ENCODE data around the gene GRID2.
"Not testable (repeated sequence)": the region's sequence is repeated elsewhere in the genome, so short reads cannot be mapped to it uniquely, and the experiment has no call there.

GRID2 gene

GRCh38 chr4:93658443-93658842 lies 1354.7 kb downstream of the GRID2 start:
- H3K36me3 Mint-ChIP-seq = no peaks in the 10 kb centered on the region
- H3K4me3 Mint-ChIP-seq = no peak overlapping the region
- H3K9me3 Mint-ChIP-seq (ENCODE audit: low read depth) = peaks cover 9% of the 10 kb centered on the region
- no peaks in the 10 kb centered on the region for H3K4me1 Mint-ChIP-seq (ENCODE audit: low read depth)
- no peaks in the 10 kb centered on the region for H3K27me3 Mint-ChIP-seq
- no peak overlapping the region for H3K27ac Mint-ChIP-seq

DNA sequence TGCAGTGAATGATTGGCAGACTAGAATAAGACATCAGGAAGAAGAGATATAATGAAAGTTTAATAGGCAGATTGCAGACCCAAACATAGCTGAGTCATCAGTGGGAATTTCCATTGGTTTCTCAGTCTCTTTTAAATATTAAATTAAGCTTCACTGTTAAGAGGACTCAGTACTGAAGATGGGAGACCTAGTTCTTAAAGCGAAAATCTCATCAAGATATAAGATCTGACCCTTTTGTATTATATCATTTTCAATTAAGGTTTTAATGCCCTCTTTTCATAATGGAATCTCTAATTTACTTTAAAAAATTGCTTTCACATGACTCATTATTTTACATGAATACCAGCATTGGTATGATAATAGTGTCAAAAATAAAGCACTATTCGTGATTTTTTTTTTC lies 1355.9 kb downstream of the GRID2 start:
- Mint-ChIP-seq H3K4me3 (no peak overlapping the region), H3K4me1 (ENCODE audit: low read depth) (no peaks in the 10 kb centered on the region), H3K36me3 (no peaks in the 10 kb centered on the region), H3K27me3 (no peaks in the 10 kb centered on the region), H3K27ac (no peak overlapping the region), H3K9me3 (ENCODE audit: low read depth) (peaks cover 9% of the 10 kb centered on the region)

DNA sequence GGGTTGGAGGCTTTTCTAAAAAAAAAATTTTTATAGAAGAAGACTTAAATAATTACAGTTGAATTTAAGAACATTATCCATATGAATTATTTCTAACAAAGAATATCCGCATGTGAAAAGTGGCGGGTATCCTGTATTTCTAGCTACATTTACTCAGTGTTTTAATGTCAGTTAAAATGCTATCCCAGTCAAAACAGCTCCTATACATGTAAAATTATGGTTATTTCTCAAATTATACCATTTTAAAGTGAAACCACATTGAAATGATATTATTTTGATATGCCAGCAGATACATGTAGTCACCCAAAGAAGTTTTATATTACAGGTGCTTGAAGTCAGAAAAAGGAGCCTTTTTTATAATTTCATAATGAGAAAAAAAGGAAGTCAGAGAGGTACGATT lies 1356.3 kb downstream of the GRID2 start:
- Mint-ChIP-seq H3K4me3 (no peak overlapping the region), H3K27me3 (no peaks in the 10 kb centered on the region), H3K36me3 (no peaks in the 10 kb centered on the region), H3K9me3 (ENCODE audit: low read depth) (peaks cover 6% of the 10 kb centered on the region), H3K27ac (no peak overlapping the region), H3K4me1 (ENCODE audit: low read depth) (no peaks in the 10 kb centered on the region)

DNA sequence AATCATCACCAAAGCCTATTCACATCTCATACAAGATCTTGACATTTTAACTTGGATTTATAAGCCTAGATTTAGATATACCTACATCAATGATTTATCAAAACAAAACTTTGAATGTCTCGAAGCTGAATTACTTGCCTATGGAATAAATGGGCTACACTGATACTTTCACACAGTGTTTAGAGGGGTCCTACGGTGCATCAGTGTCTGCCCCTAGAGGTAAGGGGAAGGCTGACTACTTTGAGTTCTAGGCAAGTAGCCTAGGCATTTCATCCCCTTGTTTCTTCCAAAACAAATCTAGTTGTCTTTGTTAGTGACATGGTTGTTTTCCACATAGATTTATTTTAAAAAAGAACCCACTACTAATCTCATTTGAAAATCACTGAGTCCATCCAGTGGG lies 1366.7 kb downstream of the GRID2 start:
- H3K4me3 Mint-ChIP-seq = no peak overlapping the region
- H3K4me1 Mint-ChIP-seq (ENCODE audit: low read depth) = no peaks in the 10 kb centered on the region
- H3K27ac Mint-ChIP-seq = no peak overlapping the region
- no peaks in the 10 kb centered on the region for H3K27me3 Mint-ChIP-seq
- no peaks in the 10 kb centered on the region for H3K36me3 Mint-ChIP-seq
- peaks cover 4% of the 10 kb centered on the region for H3K9me3 Mint-ChIP-seq (ENCODE audit: low read depth)

GRCh38 chr4:93671093-93671492 lies 1367.3 kb downstream of the GRID2 start:
- Mint-ChIP-seq H3K36me3 (no peaks in the 10 kb centered on the region), H3K9me3 (ENCODE audit: low read depth) (peaks cover 4% of the 10 kb centered on the region), H3K27ac (no peak overlapping the region), H3K4me3 (no peak overlapping the region), H3K27me3 (no peaks in the 10 kb centered on the region), H3K4me1 (ENCODE audit: low read depth) (no peaks in the 10 kb centered on the region)

DNA sequence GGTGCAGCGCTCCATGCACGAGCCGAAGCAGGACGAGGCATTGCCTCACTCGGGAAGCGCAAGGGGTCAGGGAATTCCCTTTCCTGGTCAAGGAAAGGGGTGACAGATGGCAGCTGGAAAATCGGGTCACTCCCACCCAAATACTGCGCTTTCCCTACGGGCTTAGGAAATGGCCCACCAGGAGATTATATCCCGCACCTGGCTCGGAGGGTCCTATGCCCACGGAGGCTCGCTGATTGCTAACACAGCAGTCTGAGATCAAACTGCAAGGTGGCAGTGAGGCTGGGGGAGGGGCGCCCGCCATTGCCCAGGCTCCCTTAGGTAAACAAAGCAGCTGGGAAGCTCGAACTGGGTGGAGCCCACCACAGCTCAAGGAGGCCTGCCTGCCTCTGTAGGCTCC lies 1373.2 kb downstream of the GRID2 start:
- H3K36me3 Mint-ChIP-seq; H3K27me3 Mint-ChIP-seq; H3K9me3 Mint-ChIP-seq (ENCODE audit: low read depth): not testable (repeated sequence)

GRCh38 chr4:93684571-93684970 lies 1380.8 kb downstream of the GRID2 start:
- Mint-ChIP-seq H3K9me3 (ENCODE audit: low read depth) (peaks cover 11% of the 10 kb centered on the region), H3K4me1 (ENCODE audit: low read depth) (no peaks in the 10 kb centered on the region), H3K27ac (no peak overlapping the region), H3K27me3 (no peaks in the 10 kb centered on the region), H3K4me3 (no peak overlapping the region), H3K36me3 (no peaks in the 10 kb centered on the region)

More for the DNA sequence above, 1373.2 kb downstream of the GRID2 start:
- H3K27ac Mint-ChIP-seq; H3K4me1 Mint-ChIP-seq (ENCODE audit: low read depth); H3K4me3 Mint-ChIP-seq: not testable (repeated sequence)

DNA sequence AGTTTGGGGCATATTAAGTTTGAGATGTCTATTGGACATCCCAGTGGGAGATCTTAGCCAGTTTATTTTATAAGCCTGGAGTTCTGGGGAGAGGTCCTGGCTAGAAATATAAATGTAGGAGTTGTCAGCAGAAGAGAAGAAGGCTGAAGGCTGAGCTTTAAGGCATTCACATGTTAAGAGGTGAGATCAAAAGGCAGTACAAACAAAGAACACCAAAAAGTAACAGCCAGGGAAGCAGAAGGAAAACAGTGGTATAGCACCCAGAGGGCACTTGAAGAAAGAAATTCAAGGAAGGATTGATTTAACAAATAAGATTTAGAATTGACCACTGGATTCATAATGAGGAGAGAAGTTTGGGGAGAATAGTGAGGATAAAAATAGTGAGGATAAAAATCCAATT lies 1383.5 kb downstream of the GRID2 start:
- Mint-ChIP-seq H3K4me3 (no peak overlapping the region), H3K36me3 (no peaks in the 10 kb centered on the region), H3K4me1 (ENCODE audit: low read depth) (no peaks in the 10 kb centered on the region), H3K27me3 (no peaks in the 10 kb centered on the region), H3K27ac (no peak overlapping the region), H3K9me3 (ENCODE audit: low read depth) (peaks cover 11% of the 10 kb centered on the region)

DNA sequence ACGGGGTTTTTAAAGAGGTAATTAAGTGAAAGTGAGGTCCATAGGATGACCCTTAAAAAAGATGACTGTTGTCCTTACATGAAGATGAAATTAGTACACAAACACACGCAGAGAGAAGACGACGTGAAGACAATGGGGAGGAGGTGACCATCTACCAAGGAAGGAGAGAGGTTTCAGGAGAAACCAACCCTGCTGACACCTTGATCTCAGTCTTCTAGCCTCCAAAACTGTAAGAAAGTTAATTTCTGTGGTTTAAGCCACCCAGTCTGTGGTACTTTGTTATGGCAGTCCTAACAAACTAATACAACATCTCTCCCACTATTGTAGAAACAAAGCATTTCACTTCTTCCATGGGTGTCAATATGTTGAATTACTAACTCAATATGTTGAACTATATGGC lies 1385.2 kb downstream of the GRID2 start:
- no peaks in the 10 kb centered on the region for H3K27me3 Mint-ChIP-seq
- H3K4me1 Mint-ChIP-seq (ENCODE audit: low read depth) = no peaks in the 10 kb centered on the region
- no peak overlapping the region for H3K27ac Mint-ChIP-seq
- H3K9me3 Mint-ChIP-seq (ENCODE audit: low read depth) = peaks cover 7% of the 10 kb centered on the region
- H3K4me3 Mint-ChIP-seq = no peak overlapping the region
- H3K36me3 Mint-ChIP-seq = no peaks in the 10 kb centered on the region

DNA sequence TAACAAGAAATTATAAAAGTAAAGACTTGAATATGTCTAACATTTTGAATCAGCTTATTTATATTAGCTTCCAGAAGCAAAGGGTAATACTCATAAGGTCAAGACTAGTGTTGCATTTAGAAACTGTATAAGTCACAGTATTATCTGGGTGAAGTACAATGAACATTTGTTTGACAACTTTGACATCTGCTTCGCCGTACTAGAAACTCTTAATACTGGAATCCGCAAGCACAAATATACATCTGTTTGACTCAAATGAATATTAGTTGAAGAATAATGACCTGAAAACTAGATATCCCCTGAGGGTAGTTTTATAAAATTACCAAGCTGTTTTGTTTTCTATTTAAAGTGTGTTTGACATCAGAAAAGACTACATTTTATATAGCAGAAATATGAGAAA lies 1389.4 kb downstream of the GRID2 start:
- Mint-ChIP-seq H3K4me1 (ENCODE audit: low read depth) (no peaks in the 10 kb centered on the region), H3K27ac (no peak overlapping the region), H3K4me3 (no peak overlapping the region), H3K36me3 (no peaks in the 10 kb centered on the region), H3K27me3 (no peaks in the 10 kb centered on the region), H3K9me3 (ENCODE audit: low read depth) (peaks cover 4% of the 10 kb centered on the region)

DNA sequence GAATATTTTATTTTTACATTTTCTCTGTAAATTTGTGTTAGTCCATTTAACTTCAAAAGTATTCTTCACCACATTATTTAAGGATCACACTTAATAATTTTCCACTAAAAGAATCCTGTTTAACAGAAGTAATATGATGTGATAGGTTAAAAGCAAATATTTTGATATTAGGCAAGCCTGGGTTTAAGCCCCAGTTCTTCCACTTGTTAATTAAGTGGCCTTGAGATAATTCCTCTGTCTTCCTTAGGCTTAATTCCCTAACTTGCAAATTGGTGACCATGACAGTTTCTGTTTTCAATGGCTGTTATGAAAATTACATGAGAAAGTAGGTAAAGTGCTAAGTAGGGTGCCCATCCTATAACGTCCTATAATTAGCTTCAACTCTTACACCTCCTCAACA lies 1394.9 kb downstream of the GRID2 start:
- no peaks in the 10 kb centered on the region for H3K27me3 Mint-ChIP-seq
- no peaks in the 10 kb centered on the region for H3K9me3 Mint-ChIP-seq (ENCODE audit: low read depth)
- no peak overlapping the region for H3K27ac Mint-ChIP-seq
- H3K4me3 Mint-ChIP-seq = no peak overlapping the region
- no peaks in the 10 kb centered on the region for H3K36me3 Mint-ChIP-seq
- no peaks in the 10 kb centered on the region for H3K4me1 Mint-ChIP-seq (ENCODE audit: low read depth)

DNA sequence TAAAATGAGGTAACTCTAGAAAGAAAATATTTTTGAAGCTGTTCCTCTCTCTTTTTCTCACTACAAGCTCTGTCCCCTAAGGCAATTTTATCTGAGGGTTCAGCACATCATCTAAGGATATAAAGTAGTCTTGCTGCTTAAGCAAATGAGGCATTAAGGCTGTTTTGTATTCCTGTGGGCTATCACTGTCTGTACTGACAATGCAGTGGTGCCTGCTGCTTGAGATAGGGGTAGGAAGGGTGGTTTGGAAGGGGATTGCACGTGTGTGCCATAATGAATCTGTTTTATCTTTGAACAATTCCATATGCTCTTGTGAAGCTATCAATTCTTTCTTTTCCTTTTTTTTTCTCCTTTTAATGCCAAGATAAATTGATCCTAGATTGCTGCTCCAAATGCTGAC lies 1396.8 kb downstream of the GRID2 start:
- Mint-ChIP-seq H3K27me3 (no peaks in the 10 kb centered on the region), H3K27ac (no peak overlapping the region), H3K4me3 (no peak overlapping the region), H3K9me3 (ENCODE audit: low read depth) (peaks cover 8% of the 10 kb centered on the region), H3K4me1 (ENCODE audit: low read depth) (no peaks in the 10 kb centered on the region), H3K36me3 (no peaks in the 10 kb centered on the region)

DNA sequence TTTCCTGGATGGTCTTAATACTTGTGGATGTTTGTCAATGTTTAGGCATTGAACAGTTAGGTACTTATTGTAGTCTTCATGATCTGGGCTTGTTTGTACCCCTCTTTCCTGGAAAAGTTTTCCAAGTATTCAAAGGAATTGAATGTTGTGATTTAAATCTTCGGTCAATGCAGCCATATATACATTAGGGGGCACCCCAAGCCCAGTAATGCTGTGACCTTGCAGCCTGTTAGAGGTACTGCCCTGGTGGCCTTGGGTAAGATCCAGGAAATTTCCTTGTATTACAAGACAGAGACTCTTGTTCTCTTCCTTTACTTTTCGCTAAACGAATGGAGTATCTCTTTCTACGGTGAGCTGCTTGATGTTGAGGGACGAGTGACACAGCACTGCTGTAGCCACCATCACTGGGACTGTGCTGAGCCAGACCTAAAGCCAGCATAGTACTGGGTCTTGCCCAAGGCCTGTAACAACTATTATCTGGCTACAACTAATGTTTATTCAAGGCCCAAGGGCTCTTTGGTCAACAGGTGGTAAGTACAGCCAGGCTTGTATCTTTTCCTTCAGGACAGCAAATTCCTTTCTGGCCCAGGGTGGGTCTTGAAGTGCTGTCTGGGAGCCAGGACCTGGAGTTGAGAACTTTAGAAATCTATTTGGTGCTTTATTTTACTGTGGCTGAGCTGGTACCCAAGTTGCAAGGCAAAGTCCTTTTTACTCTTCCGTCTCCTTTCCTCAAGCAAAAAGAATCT lies 1406.5 kb downstream of the GRID2 start:
- H3K9me3 Mint-ChIP-seq (ENCODE audit: low read depth) = peaks cover 5% of the 10 kb centered on the region
- H3K27me3 Mint-ChIP-seq = no peaks in the 10 kb centered on the region
- H3K36me3 Mint-ChIP-seq = no peaks in the 10 kb centered on the region
- H3K4me1 Mint-ChIP-seq (ENCODE audit: low read depth) = no peaks in the 10 kb centered on the region
- no peak overlapping the region for H3K27ac Mint-ChIP-seq
- H3K4me3 Mint-ChIP-seq = no peak overlapping the region

GRCh38 chr4:93710847-93711430 lies 1407.2 kb downstream of the GRID2 start:
- no peak overlapping the region for H3K27ac Mint-ChIP-seq
- no peaks in the 10 kb centered on the region for H3K27me3 Mint-ChIP-seq
- no peak overlapping the region for H3K4me3 Mint-ChIP-seq
- no peaks in the 10 kb centered on the region for H3K9me3 Mint-ChIP-seq (ENCODE audit: low read depth)
- no peaks in the 10 kb centered on the region for H3K4me1 Mint-ChIP-seq (ENCODE audit: low read depth)
- H3K36me3 Mint-ChIP-seq = no peaks in the 10 kb centered on the region

DNA sequence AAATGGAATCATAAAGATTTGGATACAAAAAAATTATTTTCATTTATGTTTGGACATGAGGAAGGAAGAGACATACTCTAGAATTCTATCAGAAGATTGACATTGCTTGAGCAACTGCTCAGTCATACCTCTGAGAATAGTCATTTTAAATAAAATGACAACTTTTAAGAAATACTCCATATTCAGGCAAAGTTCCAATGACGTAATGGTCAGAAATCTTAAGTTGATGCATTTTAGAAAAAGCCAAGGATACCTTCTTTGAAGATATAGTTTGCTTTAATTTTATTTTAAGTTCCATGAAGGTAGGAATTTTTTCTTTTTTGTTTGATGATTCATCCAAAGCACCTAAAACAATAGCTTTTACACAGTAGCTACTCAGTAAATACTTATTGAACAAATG lies 1414.5 kb downstream of the GRID2 start:
- peaks cover 4% of the 10 kb centered on the region for H3K9me3 Mint-ChIP-seq (ENCODE audit: low read depth)
- H3K27me3 Mint-ChIP-seq = no peaks in the 10 kb centered on the region
- H3K4me3 Mint-ChIP-seq = no peak overlapping the region
- no peaks in the 10 kb centered on the region for H3K36me3 Mint-ChIP-seq
- H3K4me1 Mint-ChIP-seq (ENCODE audit: low read depth) = no peaks in the 10 kb centered on the region
- no peak overlapping the region for H3K27ac Mint-ChIP-seq

DNA sequence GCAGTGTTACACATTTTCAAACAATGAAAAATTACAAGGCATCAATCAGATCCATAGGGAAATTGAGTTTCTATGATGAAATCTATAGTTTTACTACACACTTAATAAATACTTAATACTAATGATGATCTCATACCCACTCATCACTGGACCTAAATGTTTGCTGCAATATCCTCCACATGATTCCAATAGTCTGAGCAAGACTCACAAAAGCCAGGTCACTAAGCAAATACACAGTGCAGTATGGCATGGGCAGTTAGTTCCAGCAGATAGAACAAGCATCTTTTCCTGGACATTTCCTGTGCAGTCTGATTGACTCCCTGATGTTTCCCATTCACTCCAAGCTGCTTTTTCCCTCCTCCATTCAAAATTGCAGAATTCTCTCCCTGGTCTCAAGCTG lies 1415.8 kb downstream of the GRID2 start:
- Mint-ChIP-seq H3K4me1 (ENCODE audit: low read depth) (no peaks in the 10 kb centered on the region), H3K27me3 (no peaks in the 10 kb centered on the region), H3K27ac (no peak overlapping the region), H3K36me3 (no peaks in the 10 kb centered on the region), H3K9me3 (ENCODE audit: low read depth) (peaks cover 4% of the 10 kb centered on the region), H3K4me3 (no peak overlapping the region)
